PFSK-1 (cell line): ENCODE results near the gene TTC27.

ENCODE experiments used
- FOXP2 ChIP-seq: optimal IDR thresholded peaks from 2 replicates; pipeline ENCODE3; 2011; ENCODE audit warnings: borderline replicate concordance, control low read depth, inconsistent platforms; ENCODE audit not compliant: insufficient read depth; ENCODE audit errors: extremely low read length, extremely low read depth
- POLR2AphosphoS5 ChIP-seq: IDR thresholded peaks from 2 replicates; pipeline ENCODE4 v1.6.1; 2012; ENCODE audit warnings: low read depth, mild to moderate bottlenecking, control low read depth, low read length, moderate library complexity
- SIN3A ChIP-seq: IDR thresholded peaks from 2 replicates; pipeline ENCODE4 v1.6.1; 2012; ENCODE audit warnings: mild to moderate bottlenecking, low read length, moderate library complexity, borderline replicate concordance; ENCODE audit not compliant: insufficient read depth
- TAF1 ChIP-seq: IDR thresholded peaks from 2 replicates; pipeline ENCODE4 v1.6.1; 2012; ENCODE audit warnings: low read length, control low read depth, borderline replicate concordance; ENCODE audit not compliant: insufficient read depth
- TF ChIP-seq, protein P1 (sequence below), 2 experiments: IDR thresholded peaks; 2 replicates each; pipeline versions ENCODE4 v1.6.1 to v1.8.0; 2011 to 2012; ENCODE audit warnings: low read depth in 2 of 2, low read length in 2 of 2, control low read depth in 1 of 2, inconsistent platforms in 1 of 2, mild to moderate bottlenecking in 1 of 2, moderate library complexity in 1 of 2; ENCODE audit not compliant: insufficient read depth in 1 of 2

TTC27 gene

DNA sequence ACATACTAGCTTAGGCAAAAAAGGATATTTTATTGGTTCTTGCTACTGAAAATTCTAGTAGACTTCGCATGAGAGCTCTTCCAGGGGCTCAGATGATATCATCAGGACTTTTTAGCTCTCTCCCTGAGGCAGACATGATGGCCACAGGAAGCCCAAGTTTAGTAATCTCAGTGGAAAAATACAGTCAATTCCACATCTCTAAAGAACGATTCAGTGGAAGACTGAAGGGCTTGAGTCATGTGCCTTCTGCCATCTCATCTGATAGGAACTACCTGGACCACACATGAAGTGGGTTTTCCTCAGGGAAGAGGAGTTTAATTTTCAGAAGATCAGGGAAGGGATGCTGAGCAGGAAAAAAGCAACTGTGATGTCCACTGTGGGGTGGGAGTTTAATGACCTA, 117.3 kb downstream of the TTC27 start:
- TF ChIP-seq SIN3A (no peak), POLR2AphosphoS5 (no peak)

DNA sequence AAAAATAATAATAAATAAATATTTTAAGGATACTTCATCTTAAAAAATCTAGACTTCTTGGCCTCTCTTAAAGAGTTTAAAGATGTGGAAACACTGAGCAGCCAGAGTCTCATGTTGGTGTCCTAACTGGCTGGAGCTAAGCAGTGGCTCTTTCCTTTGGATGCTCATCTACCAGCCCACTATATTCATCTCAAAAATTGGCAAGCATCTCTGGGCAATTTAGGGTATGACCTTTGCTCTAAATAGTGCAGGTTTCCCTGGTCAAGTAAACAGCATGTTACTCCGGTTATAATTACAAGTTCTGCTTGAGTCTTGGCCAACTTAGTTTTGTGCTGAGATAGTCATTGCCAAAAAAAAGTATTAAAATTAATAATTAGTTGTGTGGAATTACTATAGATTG, 117.8 kb downstream of the TTC27 start:
- TF ChIP-seq, protein P1, sequence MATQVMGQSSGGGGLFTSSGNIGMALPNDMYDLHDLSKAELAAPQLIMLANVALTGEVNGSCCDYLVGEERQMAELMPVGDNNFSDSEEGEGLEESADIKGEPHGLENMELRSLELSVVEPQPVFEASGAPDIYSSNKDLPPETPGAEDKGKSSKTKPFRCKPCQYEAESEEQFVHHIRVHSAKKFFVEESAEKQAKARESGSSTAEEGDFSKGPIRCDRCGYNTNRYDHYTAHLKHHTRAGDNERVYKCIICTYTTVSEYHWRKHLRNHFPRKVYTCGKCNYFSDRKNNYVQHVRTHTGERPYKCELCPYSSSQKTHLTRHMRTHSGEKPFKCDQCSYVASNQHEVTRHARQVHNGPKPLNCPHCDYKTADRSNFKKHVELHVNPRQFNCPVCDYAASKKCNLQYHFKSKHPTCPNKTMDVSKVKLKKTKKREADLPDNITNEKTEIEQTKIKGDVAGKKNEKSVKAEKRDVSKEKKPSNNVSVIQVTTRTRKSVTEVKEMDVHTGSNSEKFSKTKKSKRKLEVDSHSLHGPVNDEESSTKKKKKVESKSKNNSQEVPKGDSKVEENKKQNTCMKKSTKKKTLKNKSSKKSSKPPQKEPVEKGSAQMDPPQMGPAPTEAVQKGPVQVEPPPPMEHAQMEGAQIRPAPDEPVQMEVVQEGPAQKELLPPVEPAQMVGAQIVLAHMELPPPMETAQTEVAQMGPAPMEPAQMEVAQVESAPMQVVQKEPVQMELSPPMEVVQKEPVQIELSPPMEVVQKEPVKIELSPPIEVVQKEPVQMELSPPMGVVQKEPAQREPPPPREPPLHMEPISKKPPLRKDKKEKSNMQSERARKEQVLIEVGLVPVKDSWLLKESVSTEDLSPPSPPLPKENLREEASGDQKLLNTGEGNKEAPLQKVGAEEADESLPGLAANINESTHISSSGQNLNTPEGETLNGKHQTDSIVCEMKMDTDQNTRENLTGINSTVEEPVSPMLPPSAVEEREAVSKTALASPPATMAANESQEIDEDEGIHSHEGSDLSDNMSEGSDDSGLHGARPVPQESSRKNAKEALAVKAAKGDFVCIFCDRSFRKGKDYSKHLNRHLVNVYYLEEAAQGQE (IDR thresholded peaks at IDR 0.05; ENCODE audit: insufficient read depth in 1 of 2, low read depth in 2 of 2, low read length in 2 of 2), result no peak
- no peak for TF ChIP-seq SIN3A
- TF ChIP-seq TAF1, result no peak
- no peak for TF ChIP-seq FOXP2
- no peak for TF ChIP-seq POLR2AphosphoS5

DNA sequence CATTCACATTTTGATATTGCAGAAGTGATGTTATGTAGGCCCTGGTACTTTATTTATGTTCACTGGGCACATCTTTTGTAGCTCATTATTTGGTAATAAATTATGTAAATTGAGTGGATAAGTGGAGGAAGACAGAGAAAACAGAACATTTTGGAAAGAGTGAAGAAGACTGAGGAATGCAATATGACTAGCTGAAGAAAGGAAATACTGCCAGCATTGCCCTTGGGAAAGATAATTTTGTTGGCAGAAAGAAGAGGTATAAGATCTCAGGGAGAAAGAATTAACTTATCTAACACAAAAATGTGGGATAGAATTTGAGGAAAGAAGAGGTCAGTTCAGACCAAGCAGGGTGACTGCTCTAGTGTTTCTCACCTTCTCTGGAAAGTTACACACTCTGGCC, 118.8 kb downstream of the TTC27 start:
- TF ChIP-seq SIN3A, result no peak
- TF ChIP-seq, protein P1 (IDR thresholded peaks at IDR 0.05; ENCODE audit: insufficient read depth in 1 of 2, low read depth in 2 of 2, low read length in 2 of 2), result no peak
- no peak for TF ChIP-seq TAF1
- TF ChIP-seq POLR2AphosphoS5, result no peak

DNA sequence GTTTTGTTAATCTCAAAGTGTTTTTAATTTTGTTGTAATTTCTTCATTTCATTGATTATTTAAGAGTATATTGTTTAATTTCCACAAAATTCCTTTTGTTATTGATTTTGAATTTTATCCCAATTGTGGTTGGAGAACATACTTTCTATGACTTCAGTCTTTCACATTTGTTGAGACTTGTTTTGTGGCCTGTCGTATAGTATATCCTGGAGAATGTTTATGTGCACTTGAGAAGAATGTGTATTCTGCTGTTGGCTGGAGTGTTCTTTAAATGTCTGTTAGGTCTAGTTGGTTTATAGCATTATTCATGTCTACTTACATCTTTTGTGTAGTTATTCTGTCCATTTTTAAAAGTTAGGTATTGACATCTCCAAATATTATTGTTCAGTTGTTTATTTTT, 120.3 kb downstream of the TTC27 start:
- TF ChIP-seq TAF1 (no peak), FOXP2 (no peak), POLR2AphosphoS5 (no peak), SIN3A (no peak)
- TF ChIP-seq, protein P1 (IDR thresholded peaks at IDR 0.05; ENCODE audit: insufficient read depth in 1 of 2, low read depth in 2 of 2, low read length in 2 of 2), result no peak

DNA sequence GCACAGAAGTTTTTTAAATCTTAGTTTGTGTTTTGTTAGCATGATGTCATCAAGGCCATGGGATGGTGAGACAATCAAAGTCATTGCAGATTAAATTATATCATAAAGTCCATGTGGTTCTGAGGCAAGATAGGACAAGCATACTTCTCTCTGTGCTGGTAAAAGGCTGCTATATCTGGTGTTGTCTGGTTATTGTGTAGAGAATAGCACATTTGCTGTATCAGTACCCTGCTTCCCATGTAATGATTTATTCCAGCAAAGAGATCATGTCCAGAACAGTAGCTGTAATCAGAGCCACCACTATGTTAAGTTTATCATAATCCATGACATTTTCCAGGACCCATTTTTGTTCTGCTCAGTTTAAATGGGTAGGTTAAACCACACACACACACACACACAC, 123.0 kb downstream of the TTC27 start:
- TF ChIP-seq TAF1 (no peak), POLR2AphosphoS5 (no peak), FOXP2 (no peak), SIN3A (no peak)
- TF ChIP-seq, protein P1 (IDR thresholded peaks at IDR 0.05; ENCODE audit: insufficient read depth in 1 of 2, low read depth in 2 of 2, low read length in 2 of 2), result no peak
